ENCODE measurements around the gene NFKBIB. TPM values are rescaled to one million over a fixed set of nuclear protein-coding genes. Genes with fewer than 3 reads are reported as not detected.

The NFKBIB gene
- polyA plus RNA-seq, 1 donor (not counting 4 experiments of a cell fraction or from before 2014, with no cell fraction given): 12.3 TPM

DNA sequence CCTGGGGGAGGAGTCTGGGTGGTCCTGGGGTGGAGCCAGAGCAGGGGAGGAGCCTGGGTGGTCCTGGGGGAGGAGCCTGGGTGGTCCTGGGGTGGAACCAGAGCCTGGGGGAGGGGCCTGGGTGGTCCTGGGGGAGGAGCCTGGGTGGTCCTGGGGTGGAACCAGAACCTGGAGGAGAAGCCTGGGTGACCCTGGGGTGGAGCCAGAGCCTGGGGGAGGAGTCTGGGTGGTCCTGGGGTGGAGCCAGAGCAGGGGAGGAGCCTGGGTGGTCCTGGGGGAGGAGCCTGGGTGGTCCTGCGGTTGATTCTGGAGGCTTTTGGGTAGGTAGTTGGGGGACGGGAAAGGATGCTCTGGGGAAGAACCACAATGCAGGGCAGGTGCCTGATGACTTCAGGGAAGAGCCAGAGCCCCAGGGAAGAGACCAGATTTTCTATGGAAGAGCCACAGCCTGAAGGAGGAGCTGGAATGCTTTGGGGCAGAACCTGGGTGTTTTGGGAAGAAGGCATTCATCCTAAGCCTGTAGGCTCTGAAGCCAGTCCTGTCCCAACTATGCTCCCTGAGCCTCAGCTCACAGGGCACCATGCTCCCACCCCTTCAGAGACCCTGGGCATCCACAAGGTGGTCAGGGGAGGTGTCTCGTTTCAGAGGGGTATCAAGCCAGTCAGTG, 45.9 kb downstream of the NFKBIB start:
- no peaks in the 10 kb centered on the region for H3K9me3 ChIP-seq (ENCODE audit: control insufficient read depth, low read depth, low read length)
- no peaks in the 10 kb centered on the region for H3K27me3 ChIP-seq (ENCODE audit: control insufficient read depth, extremely low read depth, insufficient read depth, low read length)
- H3K4me3 ChIP-seq (ENCODE audit: control insufficient read depth in 2 of 3, extremely low read depth in 1 of 3, insufficient read depth in 2 of 3, low read depth in 1 of 3, low read length in 3 of 3): no peak overlapping the region
- H3K4me1 ChIP-seq (ENCODE audit: control insufficient read depth, extremely low read depth, insufficient read depth, low read length): peaks cover 3% of the 10 kb centered on the region
- FAIRE-seq (no peak), DNase-seq (ENCODE audit: low read depth, low spot score) (no peak)
- H3K79me2 ChIP-seq (ENCODE audit: control insufficient read depth, insufficient read depth, low read length): no peaks in the 10 kb centered on the region
- H3K4me2 ChIP-seq (ENCODE audit: control insufficient read depth, extremely low read depth, insufficient read depth, low read depth, low read length): no peak overlapping the region
- TF ChIP-seq EZH2 (IDR thresholded peaks at IDR 0.05; ENCODE audit: low read length): no peak
- TF ChIP-seq, protein P1, sequence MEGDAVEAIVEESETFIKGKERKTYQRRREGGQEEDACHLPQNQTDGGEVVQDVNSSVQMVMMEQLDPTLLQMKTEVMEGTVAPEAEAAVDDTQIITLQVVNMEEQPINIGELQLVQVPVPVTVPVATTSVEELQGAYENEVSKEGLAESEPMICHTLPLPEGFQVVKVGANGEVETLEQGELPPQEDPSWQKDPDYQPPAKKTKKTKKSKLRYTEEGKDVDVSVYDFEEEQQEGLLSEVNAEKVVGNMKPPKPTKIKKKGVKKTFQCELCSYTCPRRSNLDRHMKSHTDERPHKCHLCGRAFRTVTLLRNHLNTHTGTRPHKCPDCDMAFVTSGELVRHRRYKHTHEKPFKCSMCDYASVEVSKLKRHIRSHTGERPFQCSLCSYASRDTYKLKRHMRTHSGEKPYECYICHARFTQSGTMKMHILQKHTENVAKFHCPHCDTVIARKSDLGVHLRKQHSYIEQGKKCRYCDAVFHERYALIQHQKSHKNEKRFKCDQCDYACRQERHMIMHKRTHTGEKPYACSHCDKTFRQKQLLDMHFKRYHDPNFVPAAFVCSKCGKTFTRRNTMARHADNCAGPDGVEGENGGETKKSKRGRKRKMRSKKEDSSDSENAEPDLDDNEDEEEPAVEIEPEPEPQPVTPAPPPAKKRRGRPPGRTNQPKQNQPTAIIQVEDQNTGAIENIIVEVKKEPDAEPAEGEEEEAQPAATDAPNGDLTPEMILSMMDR (optimal IDR thresholded peaks at IDR 0.05 in 1 of 3, IDR thresholded peaks at IDR 0.05 in 1 of 3, conservative IDR thresholded peaks at IDR 0.05 in 1 of 3; ENCODE audit: extremely low read depth in 1 of 3, insufficient read depth in 2 of 3, low read length in 3 of 3): no peak
- H3K9ac ChIP-seq (ENCODE audit: control insufficient read depth, extremely low read depth, insufficient read depth, low read length): no peak overlapping the region
- no peak overlapping the region for H3K27ac ChIP-seq (ENCODE audit: control insufficient read depth, insufficient read depth, low read length)
- H3K36me3 ChIP-seq (ENCODE audit: control insufficient read depth in 2 of 2, extremely low read depth in 1 of 2, insufficient read depth in 2 of 2, low read length in 2 of 2): no peaks in the 10 kb centered on the region
- no peak overlapping the region for H2AFZ ChIP-seq (ENCODE audit: control insufficient read depth, low read length)
- no peaks in the 10 kb centered on the region for H4K20me1 ChIP-seq (ENCODE audit: control insufficient read depth, extremely low read depth, insufficient read depth, low read length)
- no peaks in the 10 kb centered on the region for H3K9me1 ChIP-seq (ENCODE audit: control insufficient read depth, extremely low read depth, insufficient read depth, low read length)
- dilution Hi-C loops (cut with MboI; ENCODE audit: extremely low pct_ligation_motif_present, low sequenced_read_pairs): no loop called here

DNA sequence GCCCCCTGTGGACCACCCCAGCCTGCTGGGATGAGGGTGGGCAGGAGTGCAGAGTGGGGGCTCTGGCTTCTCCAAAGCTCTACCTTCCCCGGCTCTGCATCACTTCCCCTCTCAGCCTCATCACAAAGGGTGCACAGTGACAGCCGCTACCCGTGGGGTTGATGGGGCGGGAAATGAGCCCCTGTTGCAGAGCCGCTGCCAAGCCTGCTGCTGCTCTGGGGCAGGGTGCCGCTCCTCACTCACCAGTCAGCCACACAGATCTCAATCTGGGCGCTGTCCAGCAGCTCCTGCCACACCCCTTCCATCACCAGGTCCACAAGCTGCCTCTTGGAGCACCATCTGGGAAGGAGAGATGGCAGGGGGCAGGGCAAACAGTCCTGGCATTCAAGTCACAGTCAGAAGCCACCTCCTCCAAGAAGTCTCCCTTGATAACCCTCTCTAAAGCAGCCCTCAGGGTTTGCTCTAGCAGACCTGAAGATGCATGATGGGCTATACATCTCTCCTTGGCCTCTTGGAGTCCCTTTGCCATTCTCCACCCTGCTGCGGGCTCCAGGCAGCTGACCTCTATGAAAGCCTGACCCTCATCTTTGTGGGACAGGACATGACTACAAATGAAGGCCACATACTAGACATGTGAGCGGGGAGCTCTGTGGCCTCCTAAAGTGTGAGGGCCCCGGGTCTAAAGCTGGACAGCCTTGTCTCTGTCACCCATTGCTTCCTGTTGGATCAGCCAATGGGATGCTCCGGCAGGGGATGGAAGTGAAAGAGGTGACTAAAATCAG, 46.7 kb downstream of the NFKBIB start:
- TF ChIP-seq, protein P1 (optimal IDR thresholded peaks at IDR 0.05 in 1 of 3, IDR thresholded peaks at IDR 0.05 in 1 of 3, conservative IDR thresholded peaks at IDR 0.05 in 1 of 3; ENCODE audit: extremely low read depth in 1 of 3, insufficient read depth in 2 of 3, low read length in 3 of 3): no peak
- TF ChIP-seq EZH2 (IDR thresholded peaks at IDR 0.05; ENCODE audit: low read length): no peak
- Histone ChIP-seq H3K79me2 (ENCODE audit: control insufficient read depth, insufficient read depth, low read length) (no peaks in the 10 kb centered on the region), H3K9me1 (ENCODE audit: control insufficient read depth, extremely low read depth, insufficient read depth, low read length) (no peaks in the 10 kb centered on the region), H3K27ac (ENCODE audit: control insufficient read depth, insufficient read depth, low read length) (no peak overlapping the region), H3K27me3 (ENCODE audit: control insufficient read depth, extremely low read depth, insufficient read depth, low read length) (no peaks in the 10 kb centered on the region), H3K9me3 (ENCODE audit: control insufficient read depth, low read depth, low read length) (no peaks in the 10 kb centered on the region), H3K4me3 (ENCODE audit: control insufficient read depth in 2 of 3, extremely low read depth in 1 of 3, insufficient read depth in 2 of 3, low read depth in 1 of 3, low read length in 3 of 3) (no peak overlapping the region), H2AFZ (ENCODE audit: control insufficient read depth, low read length) (no peak overlapping the region), H3K36me3 (ENCODE audit: control insufficient read depth in 2 of 2, extremely low read depth in 1 of 2, insufficient read depth in 2 of 2, low read length in 2 of 2) (no peaks in the 10 kb centered on the region), H3K4me2 (ENCODE audit: control insufficient read depth, extremely low read depth, insufficient read depth, low read depth, low read length) (no peak overlapping the region), H3K4me1 (ENCODE audit: control insufficient read depth, extremely low read depth, insufficient read depth, low read length) (peaks cover 3% of the 10 kb centered on the region), H3K9ac (ENCODE audit: control insufficient read depth, extremely low read depth, insufficient read depth, low read length) (no peak overlapping the region), H4K20me1 (ENCODE audit: control insufficient read depth, extremely low read depth, insufficient read depth, low read length) (no peaks in the 10 kb centered on the region)
- FAIRE-seq: no peak
- DNase-seq (ENCODE audit: low read depth, low spot score): no peak
- dilution Hi-C loops (cut with MboI; ENCODE audit: extremely low pct_ligation_motif_present, low sequenced_read_pairs): no loop called here

Measured in keratinocyte (primary cell).